Measurements from ENCODE around the gene SLC25A21.
"Not testable (repeated sequence)": the region's sequence is repeated elsewhere in the genome, so short reads cannot be mapped to it uniquely, and the experiment has no call there.

SLC25A21 gene

DNA sequence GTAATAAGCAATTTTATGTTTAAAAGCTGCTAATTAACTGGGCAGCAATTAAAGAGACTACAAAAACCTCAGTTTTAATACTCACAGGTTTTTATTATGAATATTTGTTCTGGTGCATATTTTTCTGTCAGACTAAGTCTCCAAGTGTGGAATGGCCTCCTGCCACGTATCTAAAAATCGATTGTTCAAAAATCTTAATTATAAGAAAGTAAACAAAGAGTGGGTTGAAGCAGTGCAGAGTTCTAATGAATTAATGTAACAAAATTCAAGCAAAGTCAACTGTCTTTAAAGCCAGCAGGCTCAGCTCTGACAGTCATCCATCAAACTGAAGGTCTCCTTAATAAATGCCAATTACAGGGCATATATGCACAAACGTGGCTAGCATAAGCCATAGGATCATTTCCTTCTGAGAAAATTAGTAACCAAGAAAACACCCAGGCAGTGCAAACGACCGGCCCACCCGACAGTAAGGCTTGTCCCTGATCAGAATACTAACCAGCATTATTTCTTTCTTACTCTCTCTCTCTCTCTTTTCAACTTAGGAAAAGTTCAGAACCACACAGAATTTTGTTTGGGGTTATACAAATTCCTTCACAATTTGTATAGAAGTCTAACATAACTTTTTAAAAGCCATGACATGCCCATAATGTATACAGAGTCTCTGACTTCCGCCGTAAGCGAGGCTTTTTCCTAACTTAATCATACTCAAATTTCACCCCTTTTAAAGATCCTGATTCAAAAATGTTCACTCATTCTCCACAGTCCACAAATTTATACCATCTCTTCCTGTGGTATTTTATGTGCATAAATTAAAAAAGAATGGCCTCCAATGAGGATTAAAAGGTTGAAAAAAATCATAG is 83.8 kb downstream of the SLC25A21 start:
- DNase-seq (ENCODE audit: low read depth in 2 of 2), result no peak

DNA sequence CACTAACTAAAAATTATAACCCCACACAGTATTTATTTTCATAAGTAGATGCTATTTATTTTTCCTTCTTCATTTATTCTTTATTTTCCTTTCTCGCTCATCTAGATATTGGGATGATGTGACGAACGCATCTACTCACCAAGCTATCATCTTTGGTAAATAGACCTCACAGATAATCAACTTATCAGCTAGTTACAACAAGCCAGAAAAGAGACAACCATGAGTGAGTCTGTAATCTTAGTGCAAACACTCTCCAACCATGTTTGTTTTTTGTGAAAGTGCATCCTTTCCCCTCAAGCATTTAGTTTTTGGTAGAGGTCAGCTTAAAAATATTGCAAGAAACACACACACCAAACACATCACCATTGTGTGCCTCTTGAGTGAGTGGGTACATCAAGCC is 84.9 kb downstream of the SLC25A21 start:
- DNase-seq (ENCODE audit: low read depth in 2 of 2), result no peak

DNA sequence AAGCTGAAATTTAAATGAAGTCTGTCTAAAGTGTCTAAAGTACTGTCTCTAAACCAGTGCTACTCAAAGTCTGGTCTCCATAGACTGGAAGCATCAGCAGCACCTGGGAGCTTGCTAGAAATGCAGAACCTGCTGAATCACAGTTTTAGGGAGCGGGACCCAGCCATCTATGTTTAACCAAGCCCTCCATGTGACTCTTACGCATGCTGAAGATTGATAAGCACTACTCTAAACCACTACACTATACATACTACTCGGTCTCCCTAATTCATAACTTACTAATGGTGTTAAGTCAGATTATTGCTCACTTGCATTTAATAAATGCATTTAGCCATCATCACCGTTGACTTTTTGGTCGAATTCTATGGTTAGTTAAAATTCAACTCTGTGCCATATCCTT is 88.8 kb downstream of the SLC25A21 start:
- DNase-seq (ENCODE audit: low read depth in 2 of 2), result no peak

DNA sequence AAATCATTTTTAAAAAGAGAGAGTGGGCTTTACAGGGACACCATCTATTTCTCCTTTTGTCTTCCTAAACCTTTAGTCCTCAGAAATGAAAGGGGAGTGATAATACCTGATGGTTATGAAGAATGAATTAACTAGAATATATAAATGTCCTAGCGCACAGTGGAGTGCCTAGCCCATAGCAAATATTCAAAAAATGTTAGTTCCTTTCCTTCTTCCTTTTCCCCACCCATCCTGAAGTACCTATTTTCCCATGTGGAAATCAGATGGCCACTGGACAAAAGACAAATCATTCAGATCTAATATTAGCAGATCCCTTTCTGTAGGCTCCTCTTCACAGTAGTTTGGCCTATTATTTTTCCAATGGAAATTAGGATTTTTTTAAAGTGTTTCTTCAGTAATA is 90.0 kb downstream of the SLC25A21 start:
- no peak for DNase-seq (ENCODE audit: low read depth in 2 of 2)

DNA sequence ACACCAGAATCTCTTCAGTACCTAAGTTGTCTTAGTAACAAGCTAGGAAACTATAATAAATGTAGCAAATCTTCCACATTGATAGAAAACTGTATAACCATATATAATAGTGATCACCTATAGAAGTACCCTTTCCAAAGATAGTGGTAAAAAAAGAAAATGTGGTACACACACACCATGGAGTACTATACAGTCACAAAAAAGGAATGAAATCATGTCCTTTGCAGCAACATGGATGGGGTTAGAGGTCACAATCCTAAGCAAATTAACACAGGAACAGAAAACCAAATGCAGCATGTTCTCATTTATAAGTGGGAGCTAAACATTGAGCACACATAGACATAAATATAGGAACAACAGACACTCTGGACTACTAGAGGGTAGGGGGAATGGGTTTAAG is 90.5 kb downstream of the SLC25A21 start:
- DNase-seq (ENCODE audit: low read depth in 2 of 2), result no peak

DNA sequence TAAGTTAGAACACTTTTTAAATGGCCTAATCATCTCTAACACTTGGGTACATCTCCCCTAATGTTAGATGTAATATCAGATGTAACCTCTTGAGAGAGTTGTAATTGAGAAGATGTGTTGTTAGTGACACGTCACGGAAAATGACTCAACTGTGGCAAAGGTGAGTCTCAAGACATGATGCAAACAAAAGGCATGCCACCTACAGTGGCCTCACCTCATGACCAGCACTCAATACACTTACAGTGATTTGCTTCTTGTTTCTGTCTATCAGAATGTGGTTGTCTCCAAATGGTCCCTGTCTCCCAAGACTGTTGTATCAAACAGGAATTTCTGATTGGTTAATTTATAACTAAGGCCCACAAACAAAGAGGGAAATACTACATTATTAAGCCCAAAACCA is 91.2 kb downstream of the SLC25A21 start:
- DNase-seq (ENCODE audit: low read depth in 2 of 2), result no peak

DNA sequence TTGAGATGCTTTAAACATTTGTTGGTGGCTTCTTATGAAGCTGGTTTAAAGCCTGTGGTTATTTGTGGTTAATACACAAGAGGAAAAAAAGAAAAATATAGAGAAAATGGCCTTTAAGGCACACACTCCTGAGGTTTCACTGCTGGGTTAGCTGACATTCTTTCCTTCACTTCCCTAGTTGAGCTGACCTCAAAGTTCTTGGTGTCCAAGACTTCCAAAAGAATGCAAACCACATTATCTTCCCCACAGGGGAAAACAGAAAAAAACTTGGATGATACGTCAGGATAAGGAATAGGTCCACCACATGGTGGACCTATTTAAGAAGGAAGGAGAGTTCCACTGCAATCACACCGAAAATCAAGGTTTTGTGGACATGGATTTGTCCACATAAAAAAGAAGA is 94.3 kb downstream of the SLC25A21 start:
- no peak for DNase-seq (ENCODE audit: low read depth in 2 of 2)

DNA sequence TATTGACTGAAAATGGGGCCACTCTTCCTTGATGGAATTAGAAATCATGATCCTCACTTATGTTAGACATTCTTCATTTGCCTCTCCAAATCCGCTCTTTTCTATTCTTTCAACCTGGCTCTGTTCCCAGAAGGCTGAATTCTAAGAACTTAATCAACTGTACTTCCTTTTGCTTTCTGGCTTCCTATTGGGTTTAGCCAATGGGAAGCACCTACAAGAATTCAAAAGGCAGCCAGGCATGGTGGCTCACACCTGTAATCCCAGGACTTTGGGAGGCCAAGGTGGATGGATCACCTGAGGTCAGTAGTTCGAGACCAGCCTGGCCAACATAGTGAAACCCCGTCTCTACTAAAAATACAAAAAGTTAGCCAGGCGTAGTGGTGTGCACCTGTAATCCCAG is 98.1 kb downstream of the SLC25A21 start:
- DNase-seq (ENCODE audit: low read depth in 2 of 2), result not testable (repeated sequence)

DNA sequence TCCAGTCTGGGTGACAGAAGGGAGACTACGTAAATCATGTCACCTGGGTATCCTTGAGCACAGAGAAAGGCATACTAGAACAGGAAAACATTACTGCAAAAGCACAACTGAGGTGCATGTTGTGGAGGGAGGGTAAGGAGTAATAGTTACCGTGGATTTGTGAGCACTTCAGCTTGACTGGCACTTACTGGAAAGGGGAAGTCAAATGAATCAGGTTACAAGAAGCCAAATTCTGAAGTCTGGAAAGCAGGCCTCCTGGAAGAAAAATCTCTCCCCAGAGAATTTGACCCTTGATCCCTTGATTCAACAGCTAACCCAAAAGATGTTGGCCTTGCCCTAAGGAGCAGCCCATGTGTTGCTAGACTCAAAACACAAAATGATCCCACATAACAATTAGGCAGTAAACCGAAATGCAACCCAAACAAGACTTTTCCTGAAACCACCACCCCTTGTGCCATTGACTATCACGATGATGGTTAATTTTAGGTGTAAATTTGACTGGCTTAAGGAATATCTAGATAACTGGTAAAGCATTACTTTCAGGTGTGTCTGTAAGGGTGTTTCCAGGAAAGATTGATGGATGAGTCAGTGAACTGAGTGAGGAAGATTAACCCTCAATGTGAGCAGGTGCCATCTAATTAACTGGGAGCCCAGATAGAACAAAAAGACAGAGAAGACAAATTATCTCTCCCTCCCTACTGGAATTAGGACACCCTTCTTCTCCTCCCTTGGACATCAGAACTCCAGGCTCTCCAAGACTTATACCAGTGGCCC is 108.8 kb downstream of the SLC25A21 start:
- no peak for DNase-seq (ENCODE audit: low read depth in 2 of 2)

DNA sequence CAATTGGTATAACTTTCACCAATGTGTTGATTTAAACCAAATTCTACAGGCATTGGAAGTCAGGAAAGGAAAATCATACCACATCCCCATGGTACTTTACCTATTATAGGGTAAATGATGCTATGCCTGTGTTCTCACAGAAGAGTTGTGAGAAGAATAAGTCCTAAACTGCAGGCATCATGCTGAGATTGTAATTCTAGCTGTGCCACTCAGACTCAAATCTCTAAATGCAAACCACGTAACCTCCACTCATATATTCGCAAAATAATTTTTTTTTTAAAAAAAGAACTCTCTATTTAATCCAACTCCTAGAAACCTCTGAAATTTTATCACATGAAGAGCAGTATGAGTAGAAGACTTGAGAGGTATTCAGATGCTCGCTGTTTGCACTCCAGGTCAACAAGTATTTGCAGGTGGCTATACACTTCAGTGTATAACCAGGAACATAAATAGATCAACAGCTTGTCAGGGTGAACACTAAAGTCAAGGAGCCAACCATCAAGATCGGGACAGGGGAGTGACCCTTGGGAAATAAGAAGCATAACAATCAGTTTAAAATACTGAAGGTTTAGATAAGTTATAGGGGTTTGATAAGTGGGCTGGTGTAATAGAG is 110.1 kb downstream of the SLC25A21 start:
- no peak for DNase-seq (ENCODE audit: low read depth in 2 of 2)

DNA sequence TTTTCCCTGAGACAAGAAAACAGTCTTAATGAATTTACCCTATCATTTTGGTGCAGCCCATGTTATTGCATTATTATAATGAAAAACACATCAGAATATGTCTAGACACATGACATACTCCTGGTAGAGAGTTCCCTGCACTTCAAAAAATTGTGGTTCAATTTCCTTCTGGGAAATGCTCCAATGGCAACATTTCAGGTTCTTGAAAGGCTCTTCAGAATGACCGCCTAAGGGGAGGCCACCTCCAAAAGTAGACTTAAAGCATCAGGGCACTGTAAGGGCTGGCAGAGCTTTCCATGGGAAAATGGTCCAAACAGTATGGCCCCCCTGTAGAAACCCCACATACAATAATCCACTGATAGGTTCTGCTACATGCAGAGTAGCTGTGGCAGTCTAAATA is 110.7 kb downstream of the SLC25A21 start:
- DNase-seq (ENCODE audit: low read depth in 2 of 2), result no peak

DNA sequence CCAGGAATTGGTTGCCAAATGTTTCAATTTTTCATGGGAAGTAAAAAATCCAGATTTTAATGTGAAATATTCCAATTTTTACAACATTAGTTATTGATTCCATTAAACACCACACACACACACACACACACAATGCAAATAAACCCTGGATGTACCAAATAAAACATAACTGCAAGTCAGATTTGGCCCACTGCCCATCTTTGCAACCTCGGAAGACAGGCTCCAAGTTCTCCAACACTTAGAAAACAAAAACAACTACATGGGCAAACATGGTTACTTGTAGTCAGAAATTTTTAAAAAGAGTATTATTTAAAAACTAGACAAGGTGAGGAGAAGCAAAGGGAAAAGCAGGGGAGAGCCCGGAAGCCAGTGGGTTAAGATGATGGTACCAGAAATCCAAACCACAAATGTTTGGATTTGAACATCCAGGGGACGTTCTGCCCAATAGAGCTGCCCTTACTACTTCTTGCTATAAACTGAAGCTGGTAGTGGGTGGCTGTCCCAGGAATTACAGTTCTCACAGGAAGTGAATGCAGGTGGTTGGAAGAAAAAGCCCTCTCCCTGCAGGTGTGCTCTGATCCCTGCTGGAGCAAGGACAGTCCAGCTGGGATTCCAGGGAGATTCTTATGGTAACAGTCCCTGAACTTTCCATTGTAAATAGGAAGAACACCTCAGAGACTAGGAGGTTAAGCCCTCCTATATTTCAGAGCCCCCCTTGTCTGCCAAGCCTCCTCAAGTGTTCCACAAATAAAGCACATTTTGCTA is 111.7 kb downstream of the SLC25A21 start:
- no peak for DNase-seq (ENCODE audit: low read depth in 2 of 2)

DNA sequence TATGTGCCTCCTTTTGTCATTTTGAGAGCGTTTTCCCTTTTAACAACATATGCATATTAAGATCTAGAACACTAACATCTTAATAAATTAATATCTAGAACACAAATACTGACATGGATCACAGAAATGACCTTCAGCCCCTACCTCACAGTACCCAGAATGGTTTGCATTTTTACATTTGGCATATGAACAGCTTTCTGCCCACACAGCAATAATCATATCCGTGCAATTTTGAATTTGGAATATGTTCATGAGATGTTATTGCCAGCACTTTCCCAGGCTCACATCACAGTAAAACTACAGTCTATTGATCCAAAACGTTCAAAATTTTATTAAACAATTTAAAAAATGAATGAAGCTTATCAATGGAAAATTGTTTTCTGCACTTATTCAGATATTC is 114.6 kb downstream of the SLC25A21 start:
- no peak for DNase-seq (ENCODE audit: low read depth in 2 of 2)

DNA sequence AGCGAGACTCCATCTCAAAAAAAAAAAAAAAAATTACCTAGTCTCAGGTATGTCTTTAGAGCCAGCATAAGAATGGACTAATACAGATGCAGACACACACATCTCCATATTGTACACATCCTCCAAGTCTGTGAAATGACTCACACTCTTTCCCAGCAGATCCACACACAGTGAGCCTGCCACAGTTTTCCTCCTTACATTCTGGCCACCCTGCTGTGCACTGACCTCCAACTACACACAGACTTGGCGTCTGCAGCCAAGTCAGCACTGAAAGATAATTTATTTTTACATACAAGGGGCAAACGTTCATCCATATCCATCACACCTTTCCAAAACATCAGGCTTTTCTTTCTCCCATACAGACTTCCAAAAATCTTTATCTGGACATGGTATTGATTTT is 115.9 kb downstream of the SLC25A21 start:
- no peak for DNase-seq (ENCODE audit: low read depth in 2 of 2)

DNA sequence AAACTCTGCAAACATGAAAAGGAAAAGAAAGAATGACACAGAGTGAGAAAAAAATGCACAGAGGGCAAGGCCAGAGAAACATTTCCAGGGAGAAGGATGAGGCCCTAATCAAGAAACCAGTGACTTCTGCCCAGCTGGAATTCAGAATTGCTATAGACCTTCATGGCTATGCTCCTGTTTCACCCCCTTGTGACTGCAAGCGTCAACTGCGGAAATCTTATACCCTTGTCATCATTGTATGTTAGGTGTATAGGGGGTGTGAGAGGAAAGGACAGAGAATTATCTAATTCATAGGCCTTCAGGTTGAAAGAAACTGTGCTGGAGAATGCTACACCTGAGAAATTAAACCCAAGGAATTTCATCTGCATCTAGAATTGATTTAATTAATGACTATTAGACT is 117.5 kb downstream of the SLC25A21 start:
- no peak for DNase-seq (ENCODE audit: low read depth in 2 of 2)

DNA sequence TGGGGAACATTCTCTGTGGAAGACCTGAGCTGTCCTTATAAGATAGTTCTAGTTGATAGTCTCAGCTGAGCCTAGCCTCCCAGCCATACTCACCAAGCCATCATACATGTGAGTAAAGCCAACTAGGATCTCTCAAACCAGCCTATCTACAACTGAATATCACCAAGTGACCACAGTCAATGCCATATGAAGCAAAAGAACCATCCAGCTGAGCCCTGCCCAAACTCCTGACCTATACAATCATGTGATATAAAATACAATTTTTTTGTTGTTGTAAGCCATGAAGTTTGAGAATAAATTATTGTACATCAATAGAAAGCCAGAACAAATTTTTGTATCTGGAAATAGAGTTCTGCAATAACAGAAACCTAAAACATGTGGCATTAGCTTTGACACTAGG is 118.3 kb downstream of the SLC25A21 start:
- DNase-seq (ENCODE audit: low read depth in 2 of 2), result no peak

DNA sequence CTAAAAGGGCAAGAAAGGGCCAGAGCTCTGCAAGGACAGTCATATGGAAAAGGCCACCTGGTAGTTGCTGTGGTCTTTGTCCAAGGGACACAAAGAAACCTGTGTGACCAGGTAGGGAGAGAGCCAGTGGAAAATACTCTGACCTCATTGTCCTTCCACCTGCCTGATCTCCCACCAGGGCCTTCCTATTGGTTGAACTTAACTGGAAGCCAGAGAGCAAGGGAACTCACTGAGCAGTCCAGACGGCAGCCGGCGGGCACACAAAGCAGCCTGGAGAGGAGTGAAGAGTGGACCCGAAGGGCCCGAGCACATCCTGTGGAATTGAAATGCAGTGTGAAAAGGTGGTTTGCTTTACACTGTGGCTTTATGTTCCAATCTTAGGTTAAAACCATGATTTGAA is 120.7 kb downstream of the SLC25A21 start:
- no peak for DNase-seq (ENCODE audit: low read depth in 2 of 2)

DNA sequence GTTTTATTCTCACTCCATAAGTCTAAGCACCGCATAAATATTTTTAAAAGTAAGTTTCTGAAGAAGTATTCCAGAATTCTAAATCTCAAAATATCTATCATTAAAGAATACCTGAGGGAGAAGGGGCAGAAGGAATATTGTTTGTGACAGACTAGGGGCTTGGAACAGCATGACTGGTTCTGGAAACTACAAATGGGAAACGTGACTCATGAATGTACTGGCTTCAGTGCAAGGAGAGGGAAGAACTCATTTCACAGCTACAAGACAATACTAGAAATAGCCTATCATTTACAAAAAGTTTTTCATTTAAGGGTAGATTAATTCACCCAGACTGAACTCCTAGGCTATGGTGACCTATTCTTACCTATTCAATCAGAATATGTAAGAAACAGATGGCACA is 121.3 kb downstream of the SLC25A21 start:
- no peak for DNase-seq (ENCODE audit: low read depth in 2 of 2)

DNA sequence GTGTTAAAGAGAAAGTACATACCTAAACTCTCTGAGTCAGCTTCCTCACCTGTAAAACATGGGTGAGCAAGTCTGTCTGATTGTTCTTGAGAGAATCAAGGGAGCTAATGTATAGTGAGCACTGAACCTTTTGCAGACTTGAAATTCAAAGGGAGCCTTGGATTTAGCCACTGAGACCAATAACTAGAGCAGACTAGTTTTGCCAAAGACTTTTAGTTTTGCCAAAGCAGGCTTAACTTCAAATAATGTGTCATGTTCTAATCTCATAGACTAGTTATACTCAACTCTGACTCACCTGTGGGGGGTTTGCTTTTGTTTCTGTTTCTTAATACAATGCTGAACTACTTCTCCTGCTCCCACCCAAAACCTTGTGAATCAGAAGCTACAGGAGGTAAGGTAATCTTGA is 123.7 kb downstream of the SLC25A21 start:
- DNase-seq (ENCODE audit: low read depth in 2 of 2), result no peak

DNA sequence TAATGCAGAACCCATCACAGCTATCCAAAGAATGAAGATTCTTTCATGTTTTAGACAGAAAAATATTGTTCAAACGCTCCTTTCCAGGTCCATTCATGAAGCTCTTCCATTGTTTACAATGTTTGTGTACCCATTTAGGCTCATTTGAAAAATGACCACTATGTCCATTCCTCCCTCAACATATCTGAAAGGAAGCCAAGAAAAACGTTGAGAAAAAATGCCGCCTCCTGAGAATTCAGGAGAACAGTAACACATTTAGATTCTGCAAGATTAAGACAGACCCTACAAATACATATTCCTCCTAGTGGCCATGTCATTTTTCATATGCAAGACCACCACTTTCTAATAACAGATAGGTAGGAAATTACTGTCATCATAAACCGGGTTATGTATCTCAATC is 124.4 kb downstream of the SLC25A21 start:
- no peak for DNase-seq (ENCODE audit: low read depth in 2 of 2)

DNA sequence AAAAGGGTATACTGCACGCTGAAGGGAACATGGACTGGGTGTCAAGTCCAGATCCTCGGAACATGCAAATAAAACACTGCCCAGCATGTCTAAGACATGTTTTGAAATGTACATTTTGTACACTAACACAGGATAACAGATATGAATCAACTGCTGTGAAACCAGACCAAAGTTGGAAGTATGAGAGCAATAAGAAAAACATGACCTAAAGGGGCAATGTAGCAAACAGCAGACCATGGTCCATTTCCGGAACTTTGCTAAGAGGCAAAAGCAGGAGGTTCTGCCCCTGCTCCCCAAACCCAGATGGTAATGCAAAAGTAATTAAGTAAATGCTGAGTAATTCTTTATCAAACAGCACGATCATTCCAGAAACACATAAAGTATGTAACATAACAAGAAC is 125.2 kb downstream of the SLC25A21 start:
- no peak for DNase-seq (ENCODE audit: low read depth in 2 of 2)

DNA sequence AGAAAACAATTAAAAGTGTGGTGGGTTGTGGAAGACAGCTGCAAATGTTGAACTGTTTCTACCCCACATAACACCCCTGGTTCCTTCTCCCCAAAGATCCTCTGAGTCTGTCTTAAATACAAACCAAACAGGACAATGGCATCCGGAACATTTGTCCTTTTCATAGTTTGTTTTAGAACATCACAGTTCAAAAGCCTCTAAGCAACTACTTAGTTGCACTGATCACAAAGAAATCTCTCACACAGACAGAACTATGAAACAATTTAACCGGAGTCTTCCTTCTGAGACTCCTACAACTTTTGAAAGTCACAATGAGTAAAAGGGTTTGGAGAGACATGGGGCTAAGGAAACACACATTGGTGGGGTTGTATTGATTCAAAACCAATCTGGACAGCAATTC is 125.6 kb downstream of the SLC25A21 start:
- DNase-seq (ENCODE audit: low read depth in 2 of 2), result no peak

Measured in stimulated activated CD8-positive, alpha-beta memory T cell treated with anti-CD3 and anti-CD28 coated beads, Interleukin-15, amount 100 ng/mL, for 4 hours (primary cell).